ENCODE data around the gene SLC25A11. TPM values are rescaled to one million over a fixed set of nuclear protein-coding genes. Genes with fewer than 3 reads are reported as not detected.

The SLC25A11 gene, protein sequence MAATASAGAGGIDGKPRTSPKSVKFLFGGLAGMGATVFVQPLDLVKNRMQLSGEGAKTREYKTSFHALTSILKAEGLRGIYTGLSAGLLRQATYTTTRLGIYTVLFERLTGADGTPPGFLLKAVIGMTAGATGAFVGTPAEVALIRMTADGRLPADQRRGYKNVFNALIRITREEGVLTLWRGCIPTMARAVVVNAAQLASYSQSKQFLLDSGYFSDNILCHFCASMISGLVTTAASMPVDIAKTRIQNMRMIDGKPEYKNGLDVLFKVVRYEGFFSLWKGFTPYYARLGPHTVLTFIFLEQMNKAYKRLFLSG
- 44.7 TPM for total RNA-seq

- peak; percentile 97 for DNase-seq (ENCODE audit: low spot score)
- ATAC-seq: peak; percentile 91
Measured at GRCh38 chr17:4939796-4940554, at the start of gene SLC25A11, which contains the start of gene RNF167. SLC25A11 (minus strand) TSS chr17:4940046; CDS start chr17:4939910, 136 bp downstream. RNF167 (plus strand) TSS chr17:4940268; CDS start chr17:4940910, 642 bp downstream.

GRCh38 chr17:4987767-4988567 is 48.1 kb upstream of the SLC25A11 start:
- ATAC-seq: no peak
- no peak for DNase-seq (ENCODE audit: low spot score)

DNA sequence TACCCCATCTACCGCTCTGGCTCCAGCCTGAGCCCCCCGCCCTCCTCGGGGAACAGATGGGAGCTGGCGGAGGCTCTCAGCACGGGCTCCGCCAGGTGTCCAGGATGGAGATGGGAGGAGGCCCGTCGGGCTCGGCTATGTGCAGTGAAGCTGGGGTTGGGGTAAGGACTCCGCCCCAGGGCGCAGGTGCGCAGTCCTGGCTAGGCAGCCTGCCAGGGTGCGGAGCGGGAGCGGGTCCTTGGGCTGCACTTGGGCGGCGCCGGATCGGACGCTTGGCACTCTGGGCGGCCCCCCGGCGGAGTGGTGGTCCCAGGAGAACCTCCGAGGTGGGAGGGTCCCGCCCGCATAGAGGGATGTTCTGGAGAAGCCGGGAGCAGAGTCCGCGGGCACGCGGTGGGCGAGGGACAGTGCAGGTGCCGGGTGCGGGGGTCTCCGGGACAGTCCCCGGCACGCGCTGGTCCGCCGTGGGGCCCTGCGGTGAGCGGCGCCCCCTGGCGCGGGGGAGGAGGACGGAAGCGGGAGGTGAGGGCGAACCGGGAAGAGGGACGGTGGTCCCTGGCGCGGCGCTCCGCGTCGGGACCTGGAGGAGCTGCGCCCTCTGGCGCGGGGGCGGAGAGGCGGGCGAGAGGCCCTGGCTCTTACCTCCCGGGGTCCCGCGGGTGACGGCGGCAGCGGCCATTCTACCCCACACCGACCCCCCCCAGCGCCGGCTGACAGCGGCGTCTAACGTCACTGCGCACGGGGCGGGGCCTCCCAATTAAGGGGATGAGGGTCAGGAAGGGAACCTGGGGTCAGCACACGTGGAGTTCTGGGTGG is 47.3 kb upstream of the SLC25A11 start, which contains the start of gene CAMTA2:
CAMTA2 (minus strand) TSS at position 725 of the 816 bp plus-strand sequence. CDS start 1,453 bp downstream, outside the sequence.
- peak; percentile 88 for DNase-seq (ENCODE audit: low spot score)
- ATAC-seq: peak; percentile 91

GRCh38 chr17:4986403-4986802 is 46.6 kb upstream of the SLC25A11 start:
- no peak for DNase-seq (ENCODE audit: low spot score)

GRCh38 chr17:4982305-4982704 is 42.5 kb upstream of the SLC25A11 start:
- no peak for DNase-seq (ENCODE audit: low spot score)
- no peak for ATAC-seq

More at GRCh38 chr17:4986403-4986802, 46.6 kb upstream of the SLC25A11 start:
- ATAC-seq: no peak

GRCh38 chr17:4980644-4981216 is 40.9 kb upstream of the SLC25A11 start:
- ATAC-seq (peak; percentile 82), DNase-seq (ENCODE audit: low spot score) (no peak)

DNA sequence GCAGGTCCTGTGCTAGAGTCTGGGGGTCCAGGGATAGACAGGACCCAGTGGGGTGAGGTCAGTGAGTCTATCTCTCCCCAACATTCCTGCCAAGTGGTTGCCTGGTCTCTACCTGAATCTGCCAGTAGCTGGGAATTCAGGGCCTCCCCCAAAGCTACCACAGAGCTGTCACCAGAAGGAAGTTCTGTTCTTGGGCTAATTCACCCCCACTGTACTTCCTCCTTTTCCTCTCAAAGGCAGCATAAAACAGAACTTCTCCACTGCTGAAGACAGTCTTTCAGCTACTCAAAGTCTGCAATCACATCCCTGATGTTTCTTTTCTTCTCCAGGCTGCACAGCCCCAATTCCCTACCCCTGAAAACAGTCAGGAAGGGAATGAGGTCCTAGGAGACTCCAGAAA is 38.9 kb upstream of the SLC25A11 start:
- no peak for ATAC-seq
- DNase-seq (ENCODE audit: low spot score): no peak

- DNase-seq (ENCODE audit: low spot score): no peak
- no peak for ATAC-seq
Measured at GRCh38 chr17:4974115-4974670, 34.3 kb upstream of the SLC25A11 start.

GRCh38 chr17:4973256-4974114 is 33.6 kb upstream of the SLC25A11 start:
- ATAC-seq (no peak), DNase-seq (ENCODE audit: low spot score) (no peak)

DNA sequence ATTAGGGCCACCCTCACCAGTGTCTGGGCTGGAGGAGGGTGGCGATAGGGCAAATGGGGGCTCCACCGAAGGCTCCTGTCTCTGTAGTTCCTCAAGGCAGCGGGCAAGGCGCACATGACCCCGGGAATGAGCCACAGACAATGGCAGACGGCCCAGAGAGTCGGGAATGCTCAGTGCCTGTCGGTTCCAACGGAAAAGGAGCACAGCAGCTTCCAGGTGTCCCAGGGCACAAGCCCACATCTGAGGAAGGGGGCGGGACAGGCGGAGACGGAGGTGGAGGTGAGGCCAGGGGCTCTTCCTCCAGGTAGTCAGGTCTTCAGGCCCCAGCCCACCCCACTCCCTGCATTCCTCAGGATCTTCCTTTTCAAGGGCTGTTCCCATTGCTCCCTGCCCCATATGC is 32.9 kb upstream of the SLC25A11 start:
- DNase-seq (ENCODE audit: low spot score) (no peak), ATAC-seq (no peak)

- DNase-seq (ENCODE audit: low spot score): no peak
- no peak for ATAC-seq
Measured at GRCh38 chr17:4972322-4972721, 32.5 kb upstream of the SLC25A11 start.

DNA sequence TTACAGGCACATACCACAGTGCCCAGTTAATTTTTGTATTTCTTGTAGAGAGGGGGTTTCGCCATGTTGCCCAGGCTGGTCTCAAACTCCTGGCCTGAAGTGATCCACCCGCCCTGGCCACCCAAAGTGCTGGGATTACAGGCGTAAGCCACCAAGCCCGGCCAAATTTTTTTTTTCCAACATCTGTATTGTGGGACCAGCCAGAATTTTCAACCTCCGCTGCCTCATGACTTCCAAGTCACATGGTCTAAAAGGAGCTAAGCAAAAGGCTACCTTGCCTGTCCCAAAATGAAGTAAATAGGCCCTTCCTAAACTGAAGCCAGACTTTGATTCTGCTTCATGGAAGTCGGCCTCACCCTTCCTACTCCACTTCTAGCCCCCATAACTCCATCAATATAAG is 32.0 kb upstream of the SLC25A11 start:
- no peak for DNase-seq (ENCODE audit: low spot score)
- no peak for ATAC-seq

DNA sequence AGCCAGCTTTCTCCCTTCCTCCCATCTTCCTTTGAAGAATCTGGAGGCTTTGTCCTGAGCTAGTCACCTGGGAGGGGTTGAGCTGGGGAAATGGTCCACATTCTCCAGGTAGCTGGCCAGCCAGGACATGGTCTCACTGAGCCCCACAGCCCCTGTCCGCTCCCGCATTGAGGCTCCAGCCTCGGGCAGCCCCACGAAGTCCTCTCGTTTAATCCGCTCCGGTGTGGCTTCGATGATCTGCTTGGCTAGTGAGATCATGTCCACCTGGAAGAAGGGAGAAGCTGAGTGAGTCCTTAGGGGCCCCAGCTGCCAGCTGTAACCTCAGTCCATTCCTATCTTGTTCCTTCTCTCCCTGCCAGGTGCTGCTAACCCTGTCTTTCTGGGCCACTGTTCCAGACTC is 30.4 kb upstream of the SLC25A11 start:
- no peak for ATAC-seq
- DNase-seq (ENCODE audit: low spot score): no peak

GRCh38 chr17:4969551-4970173 is 29.8 kb upstream of the SLC25A11 start:
- DNase-seq (ENCODE audit: low spot score) (peak; percentile 78), ATAC-seq (peak; percentile 21)

- ATAC-seq (no peak), DNase-seq (ENCODE audit: low spot score) (no peak)
Measured at GRCh38 chr17:4969047-4969550, 29.3 kb upstream of the SLC25A11 start.

DNA sequence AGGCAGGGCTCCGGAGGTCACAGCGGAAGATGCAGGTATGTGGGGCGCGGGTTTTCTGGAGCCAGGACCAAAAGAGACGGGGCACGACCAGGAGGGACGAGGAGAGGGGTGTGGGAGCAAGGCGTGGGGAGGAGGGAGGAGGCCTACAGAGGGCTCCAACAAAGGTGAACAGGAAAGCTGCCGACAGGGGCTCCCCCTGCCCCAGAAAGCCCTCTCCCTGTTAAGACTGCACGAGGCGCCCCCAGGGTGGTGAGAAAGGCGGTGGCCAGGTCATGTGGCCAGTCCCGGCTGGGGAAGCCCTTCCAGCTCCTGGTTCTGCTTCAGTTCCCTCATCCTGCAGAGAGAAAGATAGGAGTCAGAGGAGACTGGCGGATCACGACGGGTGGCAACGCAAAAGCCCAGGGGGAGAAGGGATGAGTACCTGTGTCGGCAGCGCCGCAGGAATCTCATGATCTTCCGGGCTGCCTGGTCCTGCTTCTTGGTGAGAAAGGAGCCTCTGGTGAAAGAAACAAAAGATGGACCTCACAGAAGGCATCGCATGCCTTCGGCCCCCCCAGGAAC is 28.7 kb upstream of the SLC25A11 start:
- DNase-seq (ENCODE audit: low spot score): no peak

More for the DNA sequence above, 28.7 kb upstream of the SLC25A11 start:
- ATAC-seq: no peak
